Suprapubic skin (tissue), 4 donors: ENCODE data around the gene COL18A1.

Source experiments
- EP300 ChIP-seq: sonication (generic); formaldehyde crosslinking; IDR thresholded peaks from one replicate; pipeline ENCODE4 v1.6.1; 2017; ENCODE audit warnings: antibody characterized with exemption
- POLR2A ChIP-seq, 2 donors: fragments of 450-650 bp; IDR thresholded peaks; one replicate each; pipeline ENCODE4 v1.6.1; 2017; ENCODE audit warnings: antibody characterized with exemption in 2 of 2, mild to moderate bottlenecking in 2 of 2, moderate library complexity in 2 of 2
- POLR2AphosphoS5 ChIP-seq, 3 donors: sonication (generic); formaldehyde crosslinking; IDR thresholded peaks; one replicate each; pipeline ENCODE4 v1.6.1; 2017; ENCODE audit warnings: antibody characterized with exemption in 3 of 3
- TF ChIP-seq, protein P1 (sequence below), 2 donors: fragments of 200-600 bp in 1 of 2; fragments of 450-650 bp in 1 of 2; sonication (generic) in 1 of 2; IDR thresholded peaks; one replicate each; pipeline ENCODE4 v1.5.1; 2016 to 2019; ENCODE audit warnings: antibody characterized with exemption in 2 of 2, mild to moderate bottlenecking in 1 of 2, moderate library complexity in 1 of 2

DNA sequence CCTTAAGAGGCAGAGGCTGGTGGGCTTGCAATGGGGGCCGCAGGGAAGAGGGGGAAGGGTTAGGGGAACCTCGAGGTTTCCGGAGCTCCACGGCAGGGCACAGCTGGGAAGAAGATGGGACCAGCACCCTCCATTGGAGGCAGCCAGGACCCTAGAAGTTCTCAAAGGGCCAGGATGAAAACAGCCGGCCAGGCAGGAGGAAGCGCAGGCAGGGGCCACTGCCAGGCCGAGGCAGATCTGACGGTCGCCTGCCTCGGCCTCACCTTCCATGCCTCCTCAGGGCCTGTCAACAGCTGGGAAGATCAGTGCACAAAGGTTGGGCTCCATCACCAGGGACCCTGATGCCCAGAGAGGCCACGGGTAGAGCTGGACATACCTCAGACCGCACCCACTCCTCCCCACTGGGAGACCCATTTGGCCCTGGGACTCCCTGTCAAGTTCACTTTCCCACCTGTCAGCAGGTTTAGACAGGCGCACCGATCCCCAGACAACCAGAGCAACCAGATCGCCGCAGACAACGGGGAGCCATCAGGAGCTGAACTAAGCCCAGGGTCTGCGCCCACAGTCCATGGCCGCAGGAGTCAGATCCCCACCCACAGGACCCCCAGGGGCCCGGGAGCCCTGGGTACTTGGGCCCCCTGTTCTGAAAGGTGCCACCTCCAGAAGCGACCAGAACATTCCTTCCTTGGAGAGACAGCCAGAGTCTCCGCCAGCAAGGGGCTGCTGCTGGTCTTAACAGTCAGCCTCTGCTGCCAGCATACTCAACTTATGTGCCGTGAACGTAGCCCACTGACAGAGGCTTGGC, 135.0 kb downstream of the COL18A1 start:
- TF ChIP-seq, protein P1, sequence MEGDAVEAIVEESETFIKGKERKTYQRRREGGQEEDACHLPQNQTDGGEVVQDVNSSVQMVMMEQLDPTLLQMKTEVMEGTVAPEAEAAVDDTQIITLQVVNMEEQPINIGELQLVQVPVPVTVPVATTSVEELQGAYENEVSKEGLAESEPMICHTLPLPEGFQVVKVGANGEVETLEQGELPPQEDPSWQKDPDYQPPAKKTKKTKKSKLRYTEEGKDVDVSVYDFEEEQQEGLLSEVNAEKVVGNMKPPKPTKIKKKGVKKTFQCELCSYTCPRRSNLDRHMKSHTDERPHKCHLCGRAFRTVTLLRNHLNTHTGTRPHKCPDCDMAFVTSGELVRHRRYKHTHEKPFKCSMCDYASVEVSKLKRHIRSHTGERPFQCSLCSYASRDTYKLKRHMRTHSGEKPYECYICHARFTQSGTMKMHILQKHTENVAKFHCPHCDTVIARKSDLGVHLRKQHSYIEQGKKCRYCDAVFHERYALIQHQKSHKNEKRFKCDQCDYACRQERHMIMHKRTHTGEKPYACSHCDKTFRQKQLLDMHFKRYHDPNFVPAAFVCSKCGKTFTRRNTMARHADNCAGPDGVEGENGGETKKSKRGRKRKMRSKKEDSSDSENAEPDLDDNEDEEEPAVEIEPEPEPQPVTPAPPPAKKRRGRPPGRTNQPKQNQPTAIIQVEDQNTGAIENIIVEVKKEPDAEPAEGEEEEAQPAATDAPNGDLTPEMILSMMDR (IDR thresholded peaks at IDR 0.05) = no peak
- no peak for TF ChIP-seq EP300
- no peak for TF ChIP-seq POLR2A (IDR thresholded peaks at IDR 0.05)
- no peak for TF ChIP-seq POLR2AphosphoS5 (IDR thresholded peaks at IDR 0.05)
